22Rv1 (cell line): ENCODE data around the gene HLCS.

Experiments
- H3K27ac ChIP-seq: fragments of 450-650 bp; 2 replicates; pipeline ENCODE4 v1.5.1; 2017
- ZFX ChIP-seq: fragments of 450-650 bp; IDR thresholded peaks from 2 replicates; pipeline ENCODE4 v1.6.1; 2017; ENCODE audit warnings: antibody characterized with exemption, borderline replicate concordance
- TF ChIP-seq, protein P1 (sequence below): fragments of 450-650 bp; IDR thresholded peaks from 2 replicates; pipeline ENCODE4 v1.5.1; 2017; ENCODE audit warnings: mild to moderate bottlenecking

Gene HLCS

DNA sequence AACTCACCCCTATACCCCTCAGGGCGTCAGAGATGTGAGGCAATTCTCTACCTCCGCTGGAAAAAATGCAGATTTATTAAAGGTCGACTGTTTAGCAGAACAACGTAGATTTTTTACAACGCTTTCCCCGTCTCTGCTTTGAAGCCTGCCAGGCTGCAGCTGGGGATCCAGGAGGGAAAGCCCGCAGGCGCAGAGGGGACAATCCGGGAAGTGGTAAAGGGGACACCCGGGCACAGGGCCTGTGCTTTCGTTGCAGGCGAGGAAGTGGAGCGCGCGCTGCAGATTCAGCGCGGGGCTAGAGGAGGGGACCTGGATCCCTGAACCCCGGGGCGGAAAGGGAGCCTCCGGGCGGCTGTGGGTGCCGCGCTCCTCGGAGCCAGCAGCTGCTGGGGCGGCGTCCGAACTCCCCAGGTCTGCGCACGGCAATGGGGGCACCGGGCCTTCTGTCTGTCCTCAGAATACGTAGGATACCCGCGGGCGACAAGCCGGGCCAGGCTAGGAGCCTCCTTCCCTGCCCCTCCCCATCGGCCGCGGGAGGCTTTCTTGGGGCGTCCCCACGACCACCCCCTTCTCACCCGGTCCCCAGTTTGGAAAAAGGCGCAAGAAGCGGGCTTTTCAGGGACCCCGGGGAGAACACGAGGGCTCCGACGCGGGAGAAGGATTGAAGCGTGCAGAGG, 262.1 kb downstream of the HLCS start:
- TF ChIP-seq, protein P1, sequence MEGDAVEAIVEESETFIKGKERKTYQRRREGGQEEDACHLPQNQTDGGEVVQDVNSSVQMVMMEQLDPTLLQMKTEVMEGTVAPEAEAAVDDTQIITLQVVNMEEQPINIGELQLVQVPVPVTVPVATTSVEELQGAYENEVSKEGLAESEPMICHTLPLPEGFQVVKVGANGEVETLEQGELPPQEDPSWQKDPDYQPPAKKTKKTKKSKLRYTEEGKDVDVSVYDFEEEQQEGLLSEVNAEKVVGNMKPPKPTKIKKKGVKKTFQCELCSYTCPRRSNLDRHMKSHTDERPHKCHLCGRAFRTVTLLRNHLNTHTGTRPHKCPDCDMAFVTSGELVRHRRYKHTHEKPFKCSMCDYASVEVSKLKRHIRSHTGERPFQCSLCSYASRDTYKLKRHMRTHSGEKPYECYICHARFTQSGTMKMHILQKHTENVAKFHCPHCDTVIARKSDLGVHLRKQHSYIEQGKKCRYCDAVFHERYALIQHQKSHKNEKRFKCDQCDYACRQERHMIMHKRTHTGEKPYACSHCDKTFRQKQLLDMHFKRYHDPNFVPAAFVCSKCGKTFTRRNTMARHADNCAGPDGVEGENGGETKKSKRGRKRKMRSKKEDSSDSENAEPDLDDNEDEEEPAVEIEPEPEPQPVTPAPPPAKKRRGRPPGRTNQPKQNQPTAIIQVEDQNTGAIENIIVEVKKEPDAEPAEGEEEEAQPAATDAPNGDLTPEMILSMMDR, result no peak
- TF ChIP-seq ZFX, result no peak
- no peak overlapping the region for H3K27ac ChIP-seq

DNA sequence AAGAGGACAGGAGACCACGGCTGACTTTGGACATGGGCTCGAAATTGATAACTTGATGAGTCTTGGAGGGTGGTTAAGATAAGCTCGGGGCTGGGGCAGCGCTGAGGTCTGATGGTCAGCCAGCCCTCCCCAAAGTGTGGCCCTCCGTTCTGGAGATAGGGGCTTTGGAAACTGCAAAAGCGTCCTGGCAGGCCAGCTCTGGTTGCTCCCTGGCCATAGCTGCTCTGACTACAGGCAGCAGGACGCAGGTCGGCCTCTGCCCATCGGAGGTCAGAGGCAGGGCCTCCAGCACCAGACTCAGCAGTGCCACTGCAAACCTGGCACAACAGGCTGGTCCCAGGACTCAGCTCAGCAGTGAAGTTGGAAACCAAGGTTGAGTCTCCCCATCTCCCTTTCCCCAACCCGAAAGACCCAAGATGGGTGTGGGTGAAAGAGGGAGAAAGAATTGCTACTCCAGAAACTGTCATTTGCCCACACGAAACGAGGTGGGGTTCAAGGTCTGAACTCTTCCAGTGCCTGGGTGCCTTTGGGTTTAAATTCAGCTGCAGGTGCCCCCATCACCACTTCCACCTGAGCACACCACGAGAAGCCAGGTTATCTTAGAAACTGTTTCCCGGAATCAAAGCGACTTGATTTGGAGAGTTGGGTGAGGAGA, 262.7 kb downstream of the HLCS start:
- TF ChIP-seq, protein P1, result no peak
- TF ChIP-seq ZFX, result no peak
- no peak overlapping the region for H3K27ac ChIP-seq

DNA sequence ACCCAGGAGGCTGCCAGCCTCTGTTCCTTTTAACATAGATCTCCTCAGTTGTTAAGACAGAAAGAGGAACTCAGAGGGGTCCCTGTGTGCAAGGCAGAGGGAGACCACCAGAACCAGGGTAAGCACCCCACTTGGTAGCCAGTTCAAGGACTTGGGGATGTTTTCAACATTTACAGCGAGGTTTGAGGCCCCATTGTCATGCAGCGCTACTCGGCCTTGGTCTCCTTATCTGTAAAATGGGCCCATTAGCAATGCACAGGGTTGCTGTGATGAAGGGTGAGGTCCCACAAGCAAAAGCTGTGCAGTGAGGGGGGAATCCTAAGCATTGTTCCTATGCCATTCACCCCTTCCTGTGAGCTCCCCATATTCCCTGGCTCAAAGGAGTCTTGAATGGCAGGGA, 263.3 kb downstream of the HLCS start:
- H3K27ac ChIP-seq, result no peak overlapping the region
- TF ChIP-seq ZFX, result no peak
- TF ChIP-seq, protein P1, result no peak

DNA sequence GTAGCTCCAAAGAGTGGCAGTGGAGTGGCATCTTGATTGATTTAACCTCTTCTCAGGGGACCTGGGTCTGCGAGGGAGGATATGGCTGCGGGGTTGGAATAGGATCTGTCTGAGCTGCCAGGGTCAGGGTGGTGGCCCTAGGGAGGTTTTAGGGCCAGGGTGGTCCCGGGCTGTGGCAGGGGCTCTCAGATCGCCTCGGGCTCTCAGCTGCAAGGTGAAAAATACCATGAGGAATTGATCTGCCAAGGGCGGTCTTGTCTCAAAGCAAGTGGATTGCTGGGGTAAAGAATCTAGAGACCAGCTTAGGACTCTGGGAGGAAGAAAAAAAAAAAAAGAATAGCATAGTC, 263.9 kb downstream of the HLCS start:
- no peak overlapping the region for H3K27ac ChIP-seq
- TF ChIP-seq ZFX, result no peak
- TF ChIP-seq, protein P1, result no peak

DNA sequence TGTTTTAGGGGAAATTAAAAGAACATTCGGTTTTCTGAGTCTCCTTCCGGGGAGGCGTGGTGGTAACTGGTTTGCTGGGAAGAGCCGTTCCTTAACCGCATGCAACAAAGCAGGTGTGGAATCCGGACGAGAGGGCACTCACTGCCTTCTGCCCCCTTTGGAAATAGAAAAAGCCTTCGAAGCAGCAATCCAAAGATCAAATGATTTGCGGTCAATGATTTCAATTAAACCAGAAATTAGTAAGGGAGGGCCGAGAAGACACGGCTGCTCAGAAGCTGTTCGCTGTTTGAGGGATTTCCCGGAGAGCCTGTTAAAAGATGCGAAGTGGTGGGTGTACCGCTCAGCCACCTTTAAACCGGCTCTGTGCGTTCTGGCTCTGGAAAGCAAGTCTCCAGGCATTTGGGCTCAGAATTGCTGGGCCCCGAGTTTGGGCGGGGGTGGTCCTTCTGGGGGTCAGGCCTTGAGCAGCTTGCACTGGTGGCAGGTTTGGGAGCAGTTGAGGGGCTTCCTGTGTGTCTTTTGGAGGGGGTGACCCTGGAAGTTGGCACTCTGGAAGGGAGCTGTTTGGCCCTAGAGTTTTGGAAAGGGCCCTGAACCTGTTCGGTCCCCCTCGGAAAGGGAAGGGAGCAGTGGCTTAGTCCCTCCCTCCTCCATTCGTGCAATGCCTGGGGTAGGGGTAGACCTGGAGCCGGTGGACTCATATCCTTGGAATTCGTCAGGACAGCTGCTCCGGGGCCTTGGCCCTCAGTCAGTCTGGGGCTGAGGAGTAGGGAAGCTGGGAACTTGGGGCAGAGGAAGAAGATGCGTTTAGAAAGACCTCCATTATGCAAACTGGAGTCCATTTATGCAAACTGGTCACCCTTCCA, 264.5 kb downstream of the HLCS start:
- H3K27ac ChIP-seq, result no peak overlapping the region
- TF ChIP-seq ZFX, result no peak
- TF ChIP-seq, protein P1, result no peak

DNA sequence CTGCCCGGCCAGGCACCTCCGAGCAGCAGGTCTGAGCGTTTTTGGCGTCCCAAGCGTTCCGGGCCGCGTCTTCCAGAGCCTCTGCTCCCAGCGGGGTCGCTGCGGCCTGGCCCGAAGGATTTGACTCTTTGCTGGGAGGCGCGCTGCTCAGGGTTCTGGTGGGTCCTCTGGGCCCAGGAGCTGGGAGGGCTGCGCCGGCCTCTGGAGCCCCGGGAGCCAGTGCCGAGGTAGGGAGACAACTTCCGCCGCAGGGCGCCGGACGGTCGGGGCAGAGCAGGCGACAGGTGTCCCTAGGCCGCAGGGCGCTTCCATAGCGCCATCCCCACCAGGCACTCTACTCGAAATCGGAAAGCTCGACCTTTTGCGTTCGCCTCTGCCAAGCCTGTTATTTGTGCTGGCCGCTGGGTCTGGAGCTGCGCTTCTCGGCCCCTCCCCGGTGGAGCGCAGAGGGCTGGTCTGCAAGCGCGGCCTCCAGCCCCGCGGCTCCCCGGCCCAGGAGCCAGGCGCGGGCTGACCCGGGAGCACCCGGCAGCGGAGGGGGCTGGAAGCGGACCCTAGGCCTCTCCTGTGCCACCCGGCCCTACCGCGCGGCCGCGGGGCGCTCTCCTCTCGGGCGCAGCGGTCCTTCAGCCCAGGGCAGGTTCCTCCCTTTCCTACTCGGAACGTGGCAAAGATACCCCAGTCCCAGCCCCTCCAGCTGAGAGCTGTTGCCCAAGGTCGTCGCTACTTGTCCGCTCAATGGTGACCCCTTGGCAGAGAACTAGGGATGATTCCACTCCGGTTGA, 265.3 kb downstream of the HLCS start:
- TF ChIP-seq, protein P1, result no peak
- TF ChIP-seq ZFX, result no peak
- no peak overlapping the region for H3K27ac ChIP-seq
